HEK293 (cell line): ENCODE data around the gene FRMD8.

ENCODE experiments used
- CTCF ChIA-PET: fragments of 350-600 bp; formaldehyde crosslinking; extraction: SDS; loops from one replicate; lab custom pipeline; 2021; ENCODE audit warnings: antibody characterized with exemption; lab: Yijun Ruan, JAX
- POLR2A ChIA-PET: fragments of 300-600 bp; formaldehyde crosslinking; extraction: SDS; loops from one replicate; lab custom pipeline; 2020; ENCODE audit warnings: antibody characterized with exemption, inconsistent platforms; lab: Yijun Ruan, JAX
- H3K27ac ChIP-seq: fragments of 200-500 bp; sonication (Bioruptor generic); 2 replicates; pipeline ENCODE4 v1.5.1; 2014; ENCODE audit warnings: low read depth, low read length, control low read depth, inconsistent platforms; ENCODE audit errors: extremely low read depth
- H3K36me3 ChIP-seq, 2 experiments: fragments of 200-500 bp in 1 of 2; sonication (Bioruptor generic) in 1 of 2; 1 replicate in 1 of 2; 2 replicates in 1 of 2; pipeline ENCODE4 v1.5.1; 2014 to 2017; ENCODE audit warnings: inconsistent platforms in 2 of 2, low read length in 2 of 2; ENCODE audit not compliant: control insufficient read depth in 2 of 2, insufficient read depth in 1 of 2
- H3K4me1 ChIP-seq: fragments of 200-500 bp; sonication (Bioruptor generic); 2 replicates; pipeline ENCODE4 v1.5.1; 2014; ENCODE audit warnings: mild to moderate bottlenecking, low read length, inconsistent platforms; ENCODE audit not compliant: control insufficient read depth, insufficient read depth
- H3K4me3 ChIP-seq: 2 replicates; pipeline ENCODE4 v1.5.1; 2011; ENCODE audit warnings: low read depth, mild to moderate bottlenecking, control low read depth, low read length, moderate library complexity
- H3K9me3 ChIP-seq: fragments of 200-500 bp; sonication (Bioruptor generic); 2 replicates; pipeline ENCODE4 v1.5.1; 2014; ENCODE audit warnings: low read depth, low read length, inconsistent platforms; ENCODE audit not compliant: control insufficient read depth, insufficient read depth
- BCL11B ChIP-seq: fragments of 450-650 bp; formaldehyde crosslinking; IDR thresholded peaks from 2 replicates; pipeline ENCODE4 v1.5.1; 2016; ENCODE audit warnings: low read depth, missing biosample characterization, missing genetic modification characterization
- GLIS1 ChIP-seq: fragments of 450-650 bp; formaldehyde crosslinking; IDR thresholded peaks from 2 replicates; pipeline ENCODE4 v1.5.1; 2016; ENCODE audit warnings: missing biosample characterization, missing genetic modification characterization
- MYNN ChIP-seq: fragments of 450-650 bp; formaldehyde crosslinking; IDR thresholded peaks from 2 replicates; pipeline ENCODE4 v1.5.1; 2016; ENCODE audit warnings: missing biosample characterization, missing genetic modification characterization, borderline replicate concordance
- YY1 ChIP-seq: fragments of 450-650 bp; formaldehyde crosslinking; IDR thresholded peaks from 2 replicates; pipeline ENCODE4 v1.5.1; 2018; ENCODE audit warnings: missing biosample characterization, missing genetic modification characterization
- ZBTB7A ChIP-seq: fragments of 450-650 bp; formaldehyde crosslinking; IDR thresholded peaks from 2 replicates; pipeline ENCODE4 v1.5.1; 2016; ENCODE audit warnings: low read depth, missing biosample characterization, missing genetic modification characterization
- ZBTB8A ChIP-seq: fragments of 450-650 bp; formaldehyde crosslinking; IDR thresholded peaks from 2 replicates; pipeline ENCODE4 v1.5.1; 2016; ENCODE audit warnings: missing biosample characterization, missing genetic modification characterization
- ZNF169 ChIP-seq: fragments of 450-650 bp; formaldehyde crosslinking; IDR thresholded peaks from 2 replicates; pipeline ENCODE4 v1.5.1; 2016; ENCODE audit warnings: missing biosample characterization, missing genetic modification characterization
- ZNF239 ChIP-seq: fragments of 450-650 bp; formaldehyde crosslinking; IDR thresholded peaks from 2 replicates; pipeline ENCODE4 v1.5.1; 2016; ENCODE audit warnings: missing biosample characterization, missing genetic modification characterization
- ZNF302 ChIP-seq: fragments of 450-650 bp; formaldehyde crosslinking; IDR thresholded peaks from 2 replicates; pipeline ENCODE4 v1.5.1; 2016; ENCODE audit warnings: missing biosample characterization, missing genetic modification characterization, low read depth
- ZNF324 ChIP-seq: fragments of 450-650 bp; formaldehyde crosslinking; IDR thresholded peaks from 2 replicates; pipeline ENCODE4 v1.5.1; 2016; ENCODE audit warnings: missing biosample characterization, missing genetic modification characterization
- ZNF341 ChIP-seq: fragments of 450-650 bp; formaldehyde crosslinking; IDR thresholded peaks from 2 replicates; pipeline ENCODE4; 2016; ENCODE audit warnings: low read depth, missing biosample characterization, missing genetic modification characterization
- ZNF350 ChIP-seq: fragments of 450-650 bp; formaldehyde crosslinking; IDR thresholded peaks from 2 replicates; pipeline ENCODE4 v1.5.0; 2017; ENCODE audit warnings: missing biosample characterization, mild to moderate bottlenecking, missing genetic modification characterization
- ZNF426 ChIP-seq: fragments of 450-650 bp; formaldehyde crosslinking; IDR thresholded peaks from 2 replicates; pipeline ENCODE4 v1.5.1; 2017; ENCODE audit warnings: missing biosample characterization, missing genetic modification characterization, mild to moderate bottlenecking, inconsistent platforms, moderate library complexity
- ZNF549 ChIP-seq: fragments of 450-650 bp; IDR thresholded peaks from 2 replicates; pipeline ENCODE4 v1.5.1; 2018; ENCODE audit warnings: missing biosample characterization, missing genetic modification characterization, mild to moderate bottlenecking, inconsistent platforms, moderate library complexity
- ZNF624 ChIP-seq: fragments of 450-650 bp; formaldehyde crosslinking; IDR thresholded peaks from 2 replicates; pipeline ENCODE4 v1.5.1; 2017; ENCODE audit warnings: missing biosample characterization, missing genetic modification characterization
- ZNF658 ChIP-seq: fragments of 450-650 bp; formaldehyde crosslinking; IDR thresholded peaks from 2 replicates; pipeline ENCODE4; 2016; ENCODE audit warnings: missing biosample characterization, missing genetic modification characterization
- TF ChIP-seq, protein P1 (sequence below): fragments of 450-650 bp; formaldehyde crosslinking; optimal IDR thresholded peaks from 2 replicates; pipeline ENCODE3; 2016; ENCODE audit warnings: missing biosample characterization, mild to moderate bottlenecking, missing genetic modification characterization
- TF ChIP-seq, protein P2 (sequence below): fragments of 450-650 bp; formaldehyde crosslinking; IDR thresholded peaks from 2 replicates; pipeline ENCODE4; 2016; ENCODE audit warnings: missing biosample characterization, missing genetic modification characterization
- TF ChIP-seq, protein P3 (sequence below): fragments of 450-650 bp; formaldehyde crosslinking; IDR thresholded peaks from 2 replicates; pipeline ENCODE4 v1.5.1; 2016; ENCODE audit warnings: missing biosample characterization, missing genetic modification characterization
- TF ChIP-seq, protein P4 (sequence below): fragments of 450-650 bp; formaldehyde crosslinking; IDR thresholded peaks from 2 replicates; pipeline ENCODE4 v1.5.1; 2017; ENCODE audit warnings: missing biosample characterization, missing genetic modification characterization
- TF ChIP-seq, protein P5 (sequence below): fragments of 450-650 bp; formaldehyde crosslinking; IDR thresholded peaks from 2 replicates; pipeline ENCODE4 v1.5.1; 2016; ENCODE audit warnings: missing biosample characterization, missing genetic modification characterization

FRMD8 gene

DNA sequence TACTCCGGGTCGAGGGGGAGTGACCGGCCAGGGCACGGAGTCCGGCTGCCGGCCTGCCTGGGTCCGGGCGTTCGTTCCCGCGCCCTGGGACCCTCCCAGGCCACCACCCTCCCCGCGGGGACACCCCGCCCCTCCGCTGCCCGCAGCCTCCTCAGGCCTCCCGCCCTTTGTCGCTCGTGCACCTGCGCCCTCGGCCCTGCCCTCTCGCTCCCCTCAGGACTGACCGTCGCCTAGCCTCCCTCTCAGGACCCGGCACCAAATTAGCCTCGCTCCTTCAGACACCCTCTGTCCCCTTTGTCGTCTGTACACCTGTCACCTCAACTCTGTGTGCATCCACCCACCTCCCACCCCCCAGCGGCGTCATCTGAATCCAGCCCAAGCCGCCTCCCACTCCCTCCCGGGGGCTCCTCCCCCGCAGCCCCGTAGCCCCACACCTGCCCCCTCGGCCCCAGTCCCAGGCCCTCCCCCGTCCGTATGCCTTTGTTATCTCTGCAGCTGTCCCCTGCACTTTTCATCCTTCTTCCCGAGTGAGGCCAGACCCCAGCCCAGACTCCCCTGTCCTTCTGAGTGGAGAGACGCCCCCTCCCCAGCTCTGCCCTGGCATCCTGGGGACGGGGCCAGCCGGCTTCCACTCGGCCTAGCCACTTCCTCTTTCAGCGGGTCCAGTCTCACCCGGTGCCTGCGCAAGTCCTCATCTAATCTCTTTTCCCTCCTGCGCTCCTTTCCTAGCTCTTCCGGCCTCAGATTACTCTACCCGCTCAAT is 31.2 kb upstream of the FRMD8 start (continued):
- TF ChIP-seq, protein P1, sequence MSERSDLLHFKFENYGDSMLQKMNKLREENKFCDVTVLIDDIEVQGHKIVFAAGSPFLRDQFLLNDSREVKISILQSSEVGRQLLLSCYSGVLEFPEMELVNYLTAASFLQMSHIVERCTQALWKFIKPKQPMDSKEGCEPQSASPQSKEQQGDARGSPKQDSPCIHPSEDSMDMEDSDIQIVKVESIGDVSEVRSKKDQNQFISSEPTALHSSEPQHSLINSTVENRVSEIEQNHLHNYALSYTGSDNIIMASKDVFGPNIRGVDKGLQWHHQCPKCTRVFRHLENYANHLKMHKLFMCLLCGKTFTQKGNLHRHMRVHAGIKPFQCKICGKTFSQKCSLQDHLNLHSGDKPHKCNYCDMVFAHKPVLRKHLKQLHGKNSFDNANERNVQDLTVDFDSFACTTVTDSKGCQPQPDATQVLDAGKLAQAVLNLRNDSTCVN (tag by site-specific recombination) = peak; percentile 53
- 0 out of 2 replicates have a peak, but pooled peaks have one; percentile 7 for TF ChIP-seq ZBTB8A (tag by site-specific recombination)

DNA sequence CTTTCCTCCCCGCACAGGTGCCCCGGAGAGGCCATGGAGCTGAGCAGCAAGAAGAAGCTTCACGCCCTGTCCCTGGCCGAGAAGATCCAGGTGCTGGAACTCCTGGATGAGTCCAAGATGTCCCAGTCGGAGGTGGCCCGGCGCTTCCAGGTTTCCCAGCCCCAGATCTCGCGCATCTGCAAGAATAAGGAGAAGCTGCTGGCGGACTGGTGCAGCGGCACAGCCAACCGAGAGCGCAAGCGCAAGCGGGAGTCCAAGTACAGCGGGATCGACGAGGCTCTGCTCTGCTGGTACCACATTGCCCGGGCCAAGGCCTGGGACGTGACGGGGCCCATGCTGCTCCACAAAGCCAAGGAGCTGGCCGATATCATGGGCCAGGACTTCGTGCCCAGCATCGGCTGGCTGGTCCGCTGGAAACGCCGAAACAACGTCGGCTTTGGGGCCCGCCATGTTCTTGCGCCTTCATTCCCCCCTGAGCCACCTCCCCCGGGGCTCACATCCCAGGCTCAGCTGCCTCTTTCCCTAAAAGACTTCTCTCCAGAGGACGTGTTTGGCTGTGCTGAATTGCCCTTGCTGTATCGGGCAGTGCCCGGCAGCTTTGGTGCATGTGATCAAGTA is 30.6 kb upstream of the FRMD8 start:
- no peak overlapping the region for H3K4me3 ChIP-seq
- TF ChIP-seq ZNF239 (tag by site-specific recombination) (no peak), ZNF302 (tag by site-specific recombination) (no peak), ZNF341 (tag by site-specific recombination) (no peak), GLIS1 (tag by site-specific recombination) (no peak), ZNF324 (tag by site-specific recombination) (no peak), ZNF426 (no peak), ZNF169 (tag by site-specific recombination) (no peak), YY1 (tag by site-specific recombination) (no peak)
- TF ChIP-seq, protein P2, sequence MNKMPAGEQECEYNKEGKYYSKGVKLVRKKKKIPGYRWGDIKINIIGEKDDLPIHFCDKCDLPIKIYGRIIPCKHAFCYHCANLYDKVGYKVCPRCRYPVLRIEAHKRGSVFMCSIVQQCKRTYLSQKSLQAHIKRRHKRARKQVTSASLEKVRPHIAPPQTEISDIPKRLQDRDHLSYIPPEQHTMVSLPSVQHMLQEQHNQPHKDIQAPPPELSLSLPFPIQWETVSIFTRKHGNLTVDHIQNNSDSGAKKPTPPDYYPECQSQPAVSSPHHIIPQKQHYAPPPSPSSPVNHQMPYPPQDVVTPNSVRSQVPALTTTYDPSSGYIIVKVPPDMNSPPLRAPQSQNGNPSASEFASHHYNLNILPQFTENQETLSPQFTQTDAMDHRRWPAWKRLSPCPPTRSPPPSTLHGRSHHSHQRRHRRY (tag by site-specific recombination) = no peak
- TF ChIP-seq, protein P3, sequence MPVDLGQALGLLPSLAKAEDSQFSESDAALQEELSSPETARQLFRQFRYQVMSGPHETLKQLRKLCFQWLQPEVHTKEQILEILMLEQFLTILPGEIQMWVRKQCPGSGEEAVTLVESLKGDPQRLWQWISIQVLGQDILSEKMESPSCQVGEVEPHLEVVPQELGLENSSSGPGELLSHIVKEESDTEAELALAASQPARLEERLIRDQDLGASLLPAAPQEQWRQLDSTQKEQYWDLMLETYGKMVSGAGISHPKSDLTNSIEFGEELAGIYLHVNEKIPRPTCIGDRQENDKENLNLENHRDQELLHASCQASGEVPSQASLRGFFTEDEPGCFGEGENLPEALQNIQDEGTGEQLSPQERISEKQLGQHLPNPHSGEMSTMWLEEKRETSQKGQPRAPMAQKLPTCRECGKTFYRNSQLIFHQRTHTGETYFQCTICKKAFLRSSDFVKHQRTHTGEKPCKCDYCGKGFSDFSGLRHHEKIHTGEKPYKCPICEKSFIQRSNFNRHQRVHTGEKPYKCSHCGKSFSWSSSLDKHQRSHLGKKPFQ = no peak
- TF ChIP-seq, protein P4, sequence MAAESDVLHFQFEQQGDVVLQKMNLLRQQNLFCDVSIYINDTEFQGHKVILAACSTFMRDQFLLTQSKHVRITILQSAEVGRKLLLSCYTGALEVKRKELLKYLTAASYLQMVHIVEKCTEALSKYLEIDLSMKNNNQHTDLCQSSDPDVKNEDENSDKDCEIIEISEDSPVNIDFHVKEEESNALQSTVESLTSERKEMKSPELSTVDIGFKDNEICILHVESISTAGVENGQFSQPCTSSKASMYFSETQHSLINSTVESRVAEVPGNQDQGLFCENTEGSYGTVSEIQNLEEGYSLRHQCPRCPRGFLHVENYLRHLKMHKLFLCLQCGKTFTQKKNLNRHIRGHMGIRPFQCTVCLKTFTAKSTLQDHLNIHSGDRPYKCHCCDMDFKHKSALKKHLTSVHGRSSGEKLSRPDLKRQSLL = no peak
- H3K27ac ChIP-seq = no peak overlapping the region
- H3K36me3 ChIP-seq = peaks cover 0 to 19% of the 10 kb centered on the region in 2 experiments; a peak in 2 of 3 replicates
- ChIA-PET POLR2A (interaction anchor here (1.1 to 1.3 kb wide), 4 partner anchors 15 to 81 kb away, joined by 3 read pairs; partner anchors contain the start of genes DPF2 and NEAT1), CTCF (interaction anchor here (0.5 to 1.1 kb wide), 4 partner anchors 26 to 217 kb away, joined by 3 to 6 read pairs (median 3); partner anchors contain the start of gene FAM89B)
- no peaks in the 10 kb centered on the region for H3K9me3 ChIP-seq
- H3K4me1 ChIP-seq = no peaks in the 10 kb centered on the region

DNA sequence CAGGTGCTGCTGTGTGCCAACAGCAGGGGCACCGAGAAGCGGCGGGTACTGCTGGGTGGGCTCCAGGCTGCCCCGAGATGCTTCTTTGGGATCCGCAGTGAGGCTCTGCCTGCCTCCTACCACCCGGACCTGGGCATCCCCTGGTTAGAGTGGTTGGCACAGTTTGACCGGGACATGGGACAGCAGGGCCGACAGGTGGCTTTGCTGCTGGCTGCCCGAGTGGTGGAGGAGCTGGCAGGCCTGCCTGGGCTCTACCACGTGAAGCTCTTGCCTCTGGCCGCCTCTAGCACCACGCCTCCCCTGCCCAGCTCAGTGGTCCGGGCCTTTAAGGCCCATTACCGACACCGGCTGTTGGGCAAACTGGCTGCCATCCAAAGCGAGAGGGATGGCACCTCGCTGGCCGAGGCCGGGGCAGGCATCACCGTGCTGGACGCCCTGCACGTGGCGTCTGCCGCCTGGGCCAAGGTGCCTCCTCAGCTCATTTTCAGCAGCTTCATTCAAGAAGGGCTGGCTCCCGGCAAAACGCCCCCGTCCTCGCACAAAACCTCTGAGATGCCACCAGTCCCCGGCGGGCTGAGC is 30.0 kb upstream of the FRMD8 start:
- ChIA-PET CTCF (interaction anchor here (0.5 to 1.4 kb wide), 3 partner anchors 60 to 216 kb away, joined by 3 to 6 read pairs (median 5); partner anchors contain the start of gene FAM89B), POLR2A (interaction anchor here (1.1 to 2.2 kb wide), 5 partner anchors 15 to 143 kb away, joined by 3 to 8 read pairs (median 3); partner anchors contain the start of genes DPF2, MALAT1 and NEAT1)
- TF ChIP-seq ZNF350 = no peak
- no peak for TF ChIP-seq MYNN (tag by site-specific recombination)
- no peak for TF ChIP-seq ZNF549 (tag by site-specific recombination)
- TF ChIP-seq ZNF658 (tag by site-specific recombination) = no peak
- no peak for TF ChIP-seq ZBTB7A (tag by site-specific recombination)
- no peak for TF ChIP-seq BCL11B
- TF ChIP-seq, protein P5, sequence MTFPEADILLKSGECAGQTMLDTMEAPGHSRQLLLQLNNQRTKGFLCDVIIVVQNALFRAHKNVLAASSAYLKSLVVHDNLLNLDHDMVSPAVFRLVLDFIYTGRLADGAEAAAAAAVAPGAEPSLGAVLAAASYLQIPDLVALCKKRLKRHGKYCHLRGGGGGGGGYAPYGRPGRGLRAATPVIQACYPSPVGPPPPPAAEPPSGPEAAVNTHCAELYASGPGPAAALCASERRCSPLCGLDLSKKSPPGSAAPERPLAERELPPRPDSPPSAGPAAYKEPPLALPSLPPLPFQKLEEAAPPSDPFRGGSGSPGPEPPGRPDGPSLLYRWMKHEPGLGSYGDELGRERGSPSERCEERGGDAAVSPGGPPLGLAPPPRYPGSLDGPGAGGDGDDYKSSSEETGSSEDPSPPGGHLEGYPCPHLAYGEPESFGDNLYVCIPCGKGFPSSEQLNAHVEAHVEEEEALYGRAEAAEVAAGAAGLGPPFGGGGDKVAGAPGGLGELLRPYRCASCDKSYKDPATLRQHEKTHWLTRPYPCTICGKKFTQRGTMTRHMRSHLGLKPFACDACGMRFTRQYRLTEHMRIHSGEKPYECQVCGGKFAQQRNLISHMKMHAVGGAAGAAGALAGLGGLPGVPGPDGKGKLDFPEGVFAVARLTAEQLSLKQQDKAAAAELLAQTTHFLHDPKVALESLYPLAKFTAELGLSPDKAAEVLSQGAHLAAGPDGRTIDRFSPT (tag by site-specific recombination) = peak; percentile 36; the same call in 1 of the 2 replicates
- TF ChIP-seq ZNF624 (tag by site-specific recombination) = no peak

More for the DNA sequence above, 30.0 kb upstream of the FRMD8 start:
- H3K4me1 ChIP-seq = no peaks in the 10 kb centered on the region
- H3K4me3 ChIP-seq = no peak overlapping the region
- peaks cover 0 to 13% of the 10 kb centered on the region in 2 experiments; a peak in 1 of 3 replicates for H3K36me3 ChIP-seq
- H3K9me3 ChIP-seq = no peaks in the 10 kb centered on the region
- no peak overlapping the region for H3K27ac ChIP-seq
